Activated CD4-positive, alpha-beta T cell treated with anti-CD3 and anti-CD28 coated beads, Interleukin-2, amount 10 ng/mL, durations not matched to agents 24 days and 14 days (primary cell): ENCODE data around the gene HECW1. TPM values are rescaled to one million over a fixed set of nuclear protein-coding genes. Genes with fewer than 3 reads are reported as not detected.
A peak's percentile ranks its signal among the peaks of the same experiment; 100 is the strongest.
"Not testable (repeated sequence)": the region's sequence is repeated elsewhere in the genome, so short reads cannot be mapped to it uniquely, and the experiment has no call there.

Experiments used
- DNase-seq: peaks from one replicate; pipeline ENCODE4 v3.0.0; 2022
- H3K27ac Mint-ChIP-seq: one replicate; pipeline ENCODE4 v1.8.0; 2022; ENCODE audit warnings: mild to moderate bottlenecking, mixed read lengths
- H3K27me3 Mint-ChIP-seq: one replicate; pipeline ENCODE4 v1.8.0; 2022; ENCODE audit warnings: mixed read lengths
- H3K36me3 Mint-ChIP-seq: one replicate; pipeline ENCODE4 v1.8.0; 2022; ENCODE audit warnings: low read depth, mild to moderate bottlenecking, mixed read lengths
- H3K4me1 Mint-ChIP-seq: one replicate; pipeline ENCODE4 v1.8.0; 2021; ENCODE audit warnings: mixed read lengths
- H3K4me3 Mint-ChIP-seq: one replicate; pipeline ENCODE4 v1.8.0; 2022; ENCODE audit warnings: mild to moderate bottlenecking, moderate library complexity, mixed read lengths
- H3K9me3 Mint-ChIP-seq: one replicate; pipeline ENCODE4 v1.8.0; 2021; ENCODE audit warnings: mixed read lengths
- intact Hi-C: fragments of 100-400 bp; cut with micrococcal nuclease; formaldehyde crosslinking; loops from one replicate; pipeline ENCODE4 v1.15.1; 2023
- total RNA-seq: library from RNA; stranded (reverse); gene quantifications from 2 replicates; pipeline ENCODE4 v1.2.3, GENCODE V29; 2022

Gene HECW1
- total RNA-seq, 1 donor from 2014 or later = not detected

DNA sequence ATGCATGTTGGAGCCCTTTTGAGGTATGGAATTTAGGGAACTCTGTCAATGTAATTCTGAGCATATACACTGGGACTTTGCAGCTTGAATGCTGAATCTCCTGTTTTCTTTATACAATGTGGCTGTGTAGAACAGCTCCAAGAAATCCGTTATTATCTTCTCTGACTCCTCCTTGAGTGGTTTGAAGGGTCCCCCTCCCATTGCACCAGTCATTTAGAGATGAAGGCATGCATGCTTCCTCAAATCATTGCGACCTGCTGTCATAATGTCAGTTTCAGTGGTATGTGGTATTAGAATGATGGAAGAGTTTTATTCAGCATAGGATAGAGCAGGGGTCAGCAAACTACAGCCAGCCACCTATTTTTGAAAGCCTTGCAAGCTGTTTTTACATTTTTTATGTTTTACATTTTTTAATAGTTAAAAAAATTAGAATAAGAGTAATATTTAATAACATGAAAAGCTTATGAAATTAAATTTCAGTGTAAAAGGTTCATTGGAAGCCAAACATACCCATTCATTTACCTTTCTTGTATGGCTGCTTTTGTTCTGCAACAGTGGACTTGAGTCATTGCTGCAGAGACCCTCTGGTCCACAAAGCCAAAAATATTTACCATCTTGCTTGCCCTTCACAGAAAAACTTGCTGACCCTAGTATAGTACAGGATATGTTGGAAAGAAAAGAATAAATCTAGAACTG, 478.6 kb downstream of the HECW1 start:
- Mint-ChIP-seq H3K9me3 (peaks cover 3% of the 10 kb centered on the region), H3K36me3 (peaks cover 28% of the 10 kb centered on the region), H3K27me3 (no peaks in the 10 kb centered on the region), H3K4me3 (peak overlapping the region; percentile 55), H3K4me1 (peaks cover 72% of the 10 kb centered on the region), H3K27ac (peak overlapping the region; percentile 80)
- intact Hi-C loops = loop anchor here (1.0 kb wide), 4 partner anchors 8 to 57 kb away; partner anchors contain the start of gene STK17A
- peak; percentile 73 for DNase-seq

GRCh38 chr7:43591558-43592180, 479.2 kb downstream of the HECW1 start:
- H3K9me3 Mint-ChIP-seq = peaks cover 3% of the 10 kb centered on the region
- H3K27ac Mint-ChIP-seq = peak overlapping the region; percentile 80
- intact Hi-C loops = loop anchor here (1.0 kb wide), 4 partner anchors 8 to 57 kb away; partner anchors contain the start of gene STK17A
- peaks cover 69% of the 10 kb centered on the region for H3K4me1 Mint-ChIP-seq
- no peaks in the 10 kb centered on the region for H3K27me3 Mint-ChIP-seq
- H3K36me3 Mint-ChIP-seq = peaks cover 32% of the 10 kb centered on the region
- H3K4me3 Mint-ChIP-seq = peak overlapping the region; percentile 55
- DNase-seq = peak; percentile 55

GRCh38 chr7:43592326-43592725, 479.9 kb downstream of the HECW1 start:
- Mint-ChIP-seq H3K9me3 (peaks cover 3% of the 10 kb centered on the region), H3K27me3 (no peaks in the 10 kb centered on the region), H3K4me3 (no peak overlapping the region), H3K27ac (peak overlapping the region; percentile 17), H3K36me3 (peaks cover 35% of the 10 kb centered on the region), H3K4me1 (peaks cover 66% of the 10 kb centered on the region)
- no peak for DNase-seq
- intact Hi-C loops = no loop called here

- H3K4me3 Mint-ChIP-seq = no peak overlapping the region
- H3K36me3 Mint-ChIP-seq = peaks cover 36% of the 10 kb centered on the region
- H3K4me1 Mint-ChIP-seq = peaks cover 63% of the 10 kb centered on the region
- DNase-seq = no peak
- H3K27me3 Mint-ChIP-seq = no peaks in the 10 kb centered on the region
- H3K9me3 Mint-ChIP-seq = peaks cover 3% of the 10 kb centered on the region
- H3K27ac Mint-ChIP-seq = no peak overlapping the region
- intact Hi-C loops = no loop called here
Observed at GRCh38 chr7:43593010-43593409, 480.6 kb downstream of the HECW1 start.

GRCh38 chr7:43594020-43594419, 481.6 kb downstream of the HECW1 start:
- H3K27ac Mint-ChIP-seq = peak overlapping the region; percentile 57
- peak overlapping the region; percentile 53 for H3K4me3 Mint-ChIP-seq
- peaks cover 37% of the 10 kb centered on the region for H3K36me3 Mint-ChIP-seq
- H3K9me3 Mint-ChIP-seq = peaks cover 3% of the 10 kb centered on the region
- intact Hi-C loops = no loop called here
- H3K4me1 Mint-ChIP-seq = peaks cover 55% of the 10 kb centered on the region
- peak; percentile 51 for DNase-seq
- no peaks in the 10 kb centered on the region for H3K27me3 Mint-ChIP-seq

DNA sequence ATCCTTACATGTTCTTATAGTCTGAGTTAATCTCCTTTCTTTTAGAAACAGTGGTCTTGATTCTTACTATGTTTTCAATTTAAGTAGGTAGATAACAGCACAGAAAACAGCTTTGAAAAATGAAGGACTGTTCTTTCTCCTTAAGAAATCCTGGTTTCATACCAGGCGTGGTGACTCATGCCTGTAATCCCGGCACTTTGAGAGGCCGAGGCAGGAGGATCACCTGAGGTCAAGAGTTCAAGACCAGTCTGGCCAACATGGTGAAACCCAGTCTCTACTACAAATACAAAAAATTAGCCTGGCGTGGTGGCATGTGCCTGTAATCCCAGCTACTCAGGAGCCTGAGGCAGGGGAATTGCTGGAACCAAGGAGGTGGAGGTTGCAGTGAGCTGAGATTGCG, 484.0 kb downstream of the HECW1 start:
- H3K27ac Mint-ChIP-seq, H3K27me3 Mint-ChIP-seq, intact Hi-C loops, DNase-seq, H3K4me3 Mint-ChIP-seq, H3K9me3 Mint-ChIP-seq: not testable (repeated sequence)
- peaks cover 46% of the 10 kb centered on the region for H3K4me1 Mint-ChIP-seq
- H3K36me3 Mint-ChIP-seq = peaks cover 43% of the 10 kb centered on the region

- Mint-ChIP-seq H3K27ac (no peak overlapping the region), H3K9me3 (peaks cover 4% of the 10 kb centered on the region), H3K36me3 (peaks cover 49% of the 10 kb centered on the region), H3K4me3 (no peak overlapping the region), H3K27me3 (no peaks in the 10 kb centered on the region), H3K4me1 (peaks cover 26% of the 10 kb centered on the region)
- DNase-seq = no peak
- intact Hi-C loops = no loop called here
Observed at GRCh38 chr7:43600056-43600455, 487.6 kb downstream of the HECW1 start.

GRCh38 chr7:43602256-43602655, 489.8 kb downstream of the HECW1 start:
- intact Hi-C loops = no loop called here
- Mint-ChIP-seq H3K4me3 (no peak overlapping the region), H3K9me3 (peaks cover 4% of the 10 kb centered on the region)

DNA sequence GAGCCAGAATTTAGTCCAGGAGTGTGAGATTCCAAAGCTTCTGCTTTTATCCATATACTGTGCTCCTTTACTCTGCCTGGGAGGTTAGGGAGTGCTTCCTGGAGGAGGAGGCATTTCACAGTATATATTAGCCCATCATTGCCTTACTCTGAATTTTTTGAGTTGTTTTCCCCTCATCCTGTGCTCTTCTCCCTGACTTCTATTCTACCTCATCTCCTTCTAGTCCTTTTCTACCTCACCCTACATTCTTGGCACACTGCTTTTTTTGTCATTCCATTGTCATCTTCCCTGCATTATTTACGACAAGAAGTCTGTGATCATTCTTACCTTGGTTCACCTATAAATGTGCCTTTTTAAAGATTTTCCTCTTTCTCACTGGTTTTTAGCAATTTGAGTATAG, 491.8 kb downstream of the HECW1 start:
- DNase-seq = no peak
- Mint-ChIP-seq H3K27ac (no peak overlapping the region), H3K4me3 (no peak overlapping the region), H3K36me3 (peaks cover 47% of the 10 kb centered on the region), H3K4me1 (peaks cover 29% of the 10 kb centered on the region), H3K27me3 (no peaks in the 10 kb centered on the region), H3K9me3 (peaks cover 4% of the 10 kb centered on the region)
- intact Hi-C loops = no loop called here

More at GRCh38 chr7:43602256-43602655, 489.8 kb downstream of the HECW1 start:
- Mint-ChIP-seq H3K36me3 (peaks cover 47% of the 10 kb centered on the region), H3K27me3 (no peaks in the 10 kb centered on the region), H3K27ac (no peak overlapping the region), H3K4me1 (peaks cover 26% of the 10 kb centered on the region)
- DNase-seq = no peak

DNA sequence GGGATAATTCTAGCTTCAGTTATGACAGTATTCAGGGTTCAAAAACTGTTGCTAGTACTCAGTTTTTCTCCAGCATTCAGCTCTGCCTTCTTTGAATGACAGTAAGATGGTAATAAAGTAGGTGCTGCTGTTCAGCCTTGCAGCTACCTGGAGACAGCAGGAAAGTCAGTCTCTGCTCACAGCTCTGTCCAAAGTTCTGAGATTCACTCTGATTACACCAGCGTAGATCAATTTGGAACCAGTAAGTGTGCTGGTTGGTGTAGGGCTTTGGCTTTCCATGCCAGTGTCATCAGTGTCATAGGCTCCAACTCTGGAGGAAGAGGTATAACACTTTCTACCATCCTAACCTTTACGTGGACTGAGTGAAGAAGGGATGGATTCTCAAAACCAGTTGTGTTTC, 496.6 kb downstream of the HECW1 start:
- intact Hi-C loops = no loop called here
- H3K9me3 Mint-ChIP-seq = peaks cover 4% of the 10 kb centered on the region
- no peak overlapping the region for H3K4me3 Mint-ChIP-seq
- H3K27me3 Mint-ChIP-seq = no peaks in the 10 kb centered on the region
- H3K27ac Mint-ChIP-seq = peak overlapping the region; percentile 36
- no peak for DNase-seq
- peaks cover 45% of the 10 kb centered on the region for H3K4me1 Mint-ChIP-seq
- peaks cover 65% of the 10 kb centered on the region for H3K36me3 Mint-ChIP-seq

- intact Hi-C loops = loop anchor here (1.0 kb wide), 1 partner anchor 21 kb away; no protein-coding TSS in a partner anchor
- no peaks in the 10 kb centered on the region for H3K27me3 Mint-ChIP-seq
- no peak overlapping the region for H3K4me3 Mint-ChIP-seq
- H3K4me1 Mint-ChIP-seq = peaks cover 39% of the 10 kb centered on the region
- peak overlapping the region; percentile 60 for H3K27ac Mint-ChIP-seq
- H3K9me3 Mint-ChIP-seq = no peaks in the 10 kb centered on the region
- DNase-seq = no peak
- peaks cover 62% of the 10 kb centered on the region for H3K36me3 Mint-ChIP-seq
Observed at GRCh38 chr7:43612128-43612527, 499.7 kb downstream of the HECW1 start.

DNA sequence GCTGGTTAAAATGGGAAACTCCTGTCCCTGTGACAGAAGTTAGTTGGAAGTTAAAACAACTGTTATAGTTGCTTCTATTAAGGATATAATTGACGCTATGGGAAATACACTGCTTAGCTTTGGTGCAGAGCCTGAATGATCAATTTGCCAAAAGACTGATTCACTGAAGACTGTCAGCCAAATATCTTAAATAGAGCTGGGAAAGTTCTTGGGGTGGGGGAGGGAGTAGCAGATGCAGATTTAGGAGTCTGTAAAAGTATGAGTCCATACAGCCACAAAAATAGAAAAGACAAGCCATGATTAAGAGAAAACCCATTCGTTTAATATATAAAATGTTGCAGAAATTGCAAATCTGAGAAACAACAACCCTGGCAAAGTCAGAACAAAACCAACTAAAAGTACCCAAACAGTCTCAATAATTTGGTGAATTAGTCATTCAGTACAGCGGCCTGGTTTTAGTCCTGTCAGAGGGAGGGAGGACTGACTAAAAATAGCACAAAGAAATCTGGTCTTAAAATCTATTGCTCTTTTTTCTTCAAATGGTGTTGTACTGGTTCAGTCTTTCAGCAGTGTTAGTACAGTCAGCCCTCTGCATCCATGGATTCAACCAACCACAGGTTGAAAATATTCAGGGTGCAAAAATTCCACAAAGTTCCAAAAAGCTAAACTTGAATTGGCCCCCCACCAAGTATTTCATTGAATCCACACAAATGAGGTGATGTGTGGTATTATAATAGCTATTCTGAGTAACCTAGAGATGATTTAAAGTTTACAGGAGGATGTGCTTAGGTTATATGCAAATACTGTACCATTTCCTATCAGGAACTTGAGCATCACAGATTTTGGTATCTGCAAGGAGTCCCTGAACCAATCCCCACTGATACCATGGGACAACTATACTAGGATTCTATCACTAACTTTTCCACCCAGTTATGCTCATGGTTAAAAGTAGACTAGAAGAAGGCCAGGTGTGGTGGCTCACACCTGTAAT, 500.4 kb downstream of the HECW1 start:
- peak; percentile 59 for DNase-seq
- Mint-ChIP-seq H3K27ac (peak overlapping the region; percentile 74), H3K36me3 (peaks cover 62% of the 10 kb centered on the region), H3K27me3 (no peaks in the 10 kb centered on the region), H3K4me3 (peak overlapping the region; percentile 29), H3K9me3 (no peaks in the 10 kb centered on the region), H3K4me1 (peaks cover 39% of the 10 kb centered on the region)
- intact Hi-C loops = loop anchor here (1.0 kb wide), 4 partner anchors 8 to 35 kb away; no protein-coding TSS in a partner anchor
